Activated T-helper 2 cell treated with anti-CD3 and anti-CD28 coated beads, Interferon-gamma antibody, Interleukin-2, Interleukin-4, amounts not matched to agents 10 μg/mL and 5 μg/mL and 100 μg/mL, durations not matched to agents 14 hours and 24 hours and 36 hours (primary cell): Measurements from ENCODE around the gene RPL19. TPM values are rescaled to one million over a fixed set of nuclear protein-coding genes. Genes with fewer than 3 reads are reported as not detected.

Experiments
- DNase-seq: peaks from one replicate; pipeline ENCODE4 v3.0.0; 2021; ENCODE audit warnings: low spot score
- H3K27ac Mint-ChIP-seq: one replicate; pipeline ENCODE4 v1.8.0; 2021; ENCODE audit warnings: mixed read lengths
- H3K27me3 Mint-ChIP-seq: one replicate; pipeline ENCODE4 v1.8.0; 2021; ENCODE audit warnings: low read depth, mixed read lengths
- H3K36me3 Mint-ChIP-seq: one replicate; pipeline ENCODE4 v1.8.0; 2021; ENCODE audit warnings: low read depth, mixed read lengths
- H3K4me1 Mint-ChIP-seq: one replicate; pipeline ENCODE4 v1.8.0; 2021; ENCODE audit warnings: low read depth, mixed read lengths
- H3K4me3 Mint-ChIP-seq: one replicate; pipeline ENCODE4 v1.8.0; 2021; ENCODE audit warnings: low read depth, mild to moderate bottlenecking, moderate library complexity, mixed read lengths
- H3K9me3 Mint-ChIP-seq: one replicate; pipeline ENCODE4 v1.8.0; 2021; ENCODE audit warnings: mixed read lengths
- intact Hi-C: fragments of 100-400 bp; cut with micrococcal nuclease; formaldehyde crosslinking; loops from one replicate; pipeline ENCODE4 v1.15.1; 2023
- total RNA-seq: library from RNA; stranded (reverse); gene quantifications from 2 replicates; pipeline ENCODE4 v1.2.3, GENCODE V29; 2022

The RPL19 gene
- total RNA-seq, 1 donor from 2014 or later, result 2,339 TPM

DNA sequence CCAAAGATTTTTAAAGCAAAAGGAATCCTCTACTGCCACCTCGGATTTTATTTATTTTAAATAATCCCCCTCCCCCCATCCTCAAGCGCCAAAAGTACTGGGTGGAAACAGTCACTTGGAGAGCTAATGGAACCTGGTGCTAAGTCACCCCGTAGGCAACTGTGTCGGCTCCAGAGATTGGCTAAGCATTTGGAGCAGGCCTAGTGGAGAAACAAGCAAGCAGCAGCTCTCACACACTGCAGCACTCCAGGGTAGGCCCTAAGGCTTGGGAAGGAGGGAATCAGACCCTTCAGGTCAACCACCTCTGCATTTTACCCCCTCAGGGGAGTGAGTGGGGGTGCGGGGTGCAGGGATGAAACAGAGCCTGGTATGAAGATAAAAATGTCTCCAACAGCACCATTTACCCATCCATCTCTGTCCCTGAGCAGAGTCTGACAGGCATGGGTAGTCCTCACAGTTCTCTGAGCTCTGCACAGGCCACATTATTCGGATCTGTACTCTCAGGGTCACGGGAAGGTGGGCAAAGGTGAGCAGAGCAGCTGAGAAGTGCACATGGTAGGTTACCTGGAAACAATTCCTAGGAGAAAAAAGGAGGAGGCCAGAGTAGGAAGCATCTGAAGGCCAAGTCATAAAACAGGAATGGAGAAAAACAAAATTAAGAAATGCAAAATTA is 52.8 kb downstream of the RPL19 start:
- Mint-ChIP-seq H3K4me3 (no peak overlapping the region), H3K36me3 (peaks cover 10% of the 10 kb centered on the region), H3K9me3 (no peaks in the 10 kb centered on the region), H3K27ac (no peak overlapping the region), H3K4me1 (no peaks in the 10 kb centered on the region), H3K27me3 (no peaks in the 10 kb centered on the region)
- no peak for DNase-seq
- intact Hi-C loops, result no loop called here

Other genes with a start within 250 kb of the RPL19 start
- gene FBXO47, start 232.9 kb upstream of the RPL19 start, total RNA-seq, result not detected in 2 replicates
- 0.46 and 1.0 TPM in 2 replicates for gene PLXDC1, start 48.6 kb upstream of the RPL19 start, total RNA-seq
- 0.07 TPM in 1 of 2 replicates, not detected in the other for gene ARL5C, start 34.1 kb upstream of the RPL19 start, total RNA-seq
- 21.1 and 24.1 TPM in 2 replicates for gene CACNB1, start 2.6 kb upstream of the RPL19 start, total RNA-seq
- not detected in 2 replicates for gene STAC2, start 25.7 kb downstream of the RPL19 start, total RNA-seq
- gene FBXL20, start 201.3 kb downstream of the RPL19 start, total RNA-seq, result 18.1 and 18.8 TPM in 2 replicates